ENCODE data around the gene CLDN20. TPM values are rescaled to one million over a fixed set of nuclear protein-coding genes. Genes with fewer than 3 reads are reported as not detected.

CLDN20 gene
- total and polyA plus RNA-seq, 2 of the 8 experiments (the other 6 are each of a cell fraction or from before 2014, with no cell fraction given), result not detected

GRCh38 chr6:155215906-155216305 is 47.9 kb upstream of the CLDN20 start:
- no peak overlapping the region for H4K91ac ChIP-seq (replicated peaks; ENCODE audit: insufficient read length, low read length)
- no peaks in the 10 kb centered on the region for H3K79me2 ChIP-seq (ENCODE audit: control insufficient read depth in 1 of 2, insufficient read depth in 2 of 2, low read length in 2 of 2)
- H4K5ac ChIP-seq (ENCODE audit: insufficient read length, low read depth, low read length), result no peak overlapping the region
- H3K9ac ChIP-seq (replicated peaks in 1 of 4; ENCODE audit: extremely low read depth in 1 of 4, low read depth in 3 of 4, low read length in 3 of 4), result no peak overlapping the region
- no peak overlapping the region for H3K4me3 ChIP-seq (ENCODE audit: extremely low read depth in 1 of 4, insufficient read depth in 2 of 4, low read depth in 3 of 4, low read length in 4 of 4)
- no peak overlapping the region for H4K8ac ChIP-seq (ENCODE audit: extremely low read depth, insufficient read depth, low read length)
- DNase-seq (ENCODE audit: low read depth in 1 of 2, low spot score in 2 of 2) (no peak), FAIRE-seq (no peak)
- no peaks in the 10 kb centered on the region; the same call in 1 of the 2 replicates for H3K79me1 ChIP-seq (ENCODE audit: low read depth, low read length)
- H2BK12ac ChIP-seq (ENCODE audit: low read depth, low read length), result no peak overlapping the region
- peaks cover 0 to 5% (median 3%) of the 10 kb centered on the region in 4 experiments; a peak in 3 of 7 replicates for H3K4me1 ChIP-seq (replicated peaks in 1 of 4; ENCODE audit: control insufficient read depth in 3 of 4, insufficient read depth in 4 of 4, low read length in 3 of 4)
- ChIA-PET POLR2A (ENCODE audit: partially characterized antibody) (no interaction called here), CTCF (ENCODE audit: partially characterized antibody) (interaction anchor here (0.9 to 1.5 kb wide), 4 partner anchors 32 to 540 kb away, joined by 4 read pairs; no protein-coding TSS in a partner anchor)
- H4K20me1 ChIP-seq (replicated peaks in 1 of 2; ENCODE audit: control insufficient read depth in 1 of 2, insufficient read depth in 2 of 2, low read length in 2 of 2), result no peaks in the 10 kb centered on the region
- H3K4me2 ChIP-seq (ENCODE audit: insufficient read depth in 1 of 2, low read depth in 2 of 2, low read length in 2 of 2), result no peak overlapping the region
- WGBS, 2 experiments (ENCODE audit: extremely low coverage in 1 of 2, insufficient coverage in 1 of 2, insufficient read length in 1 of 2, insufficient replicate concordance in 2 of 2, low coverage in 1 of 2, low lambda C conversion rate in 2 of 2, missing lambda C conversion rate in 1 of 2), result 80% methylated on average over 4 of the region's 4 CpGs; no CpG with 5 or more reads in 1 of the 2 experiments
- no peak overlapping the region for H3K14ac ChIP-seq (ENCODE audit: insufficient read length)
- H2BK20ac ChIP-seq (ENCODE audit: low read length), result no peak overlapping the region
- no peak overlapping the region for H2BK15ac ChIP-seq (ENCODE audit: low read length)
- H3K36me3 ChIP-seq (ENCODE audit: control insufficient read depth in 2 of 4, insufficient read depth in 4 of 4, low read length in 3 of 4), result peaks cover 0 to 9% (median 5%) of the 10 kb centered on the region in 4 experiments; a peak in 3 of 8 replicates
- H3K27me3 ChIP-seq (replicated peaks in 1 of 4; ENCODE audit: control insufficient read depth in 3 of 4, extremely low read depth in 1 of 4, insufficient read depth in 3 of 4, low read length in 3 of 4), result no peaks in the 10 kb centered on the region
- H2BK5ac ChIP-seq (ENCODE audit: low read depth, low read length), result no peak overlapping the region
- H3K23ac ChIP-seq (ENCODE audit: insufficient read length), result no peak overlapping the region
- no peak overlapping the region for H3K27ac ChIP-seq (ENCODE audit: low read depth, low read length)
- no peak overlapping the region for H3K56ac ChIP-seq (replicated peaks; ENCODE audit: insufficient read length, low read depth, low read length)
- no peak overlapping the region for H3K18ac ChIP-seq (ENCODE audit: extremely low read depth, low read length)
- H3K9me3 ChIP-seq (ENCODE audit: insufficient read depth in 2 of 2, low read depth in 1 of 2, low read length in 1 of 2), result no peaks in the 10 kb centered on the region; a peak in 1 of 4 replicates
- no peak overlapping the region for H2AFZ ChIP-seq (ENCODE audit: low read length)
- no peak overlapping the region for H3K4ac ChIP-seq (replicated peaks; ENCODE audit: insufficient read length, low read depth, low read length)
- no peaks in the 10 kb centered on the region; the same call in 1 of the 2 replicates for H3K23me2 ChIP-seq (ENCODE audit: low read depth, low read length)
- no peak overlapping the region for H2AK5ac ChIP-seq (ENCODE audit: low read depth, low read length)
- TF ChIP-seq SUZ12 (IDR thresholded peaks at IDR 0.05; ENCODE audit: low read length) (no peak), PHF8 (conservative IDR thresholded peaks at IDR 0.05; ENCODE audit: low read depth, low read length) (no peak), TCF12 (IDR thresholded peaks at IDR 0.05; ENCODE audit: low read depth, low read length) (no peak), ATF2 (IDR thresholded peaks at IDR 0.05; ENCODE audit: low read length) (no peak)
- no peak overlapping the region for H2BK120ac ChIP-seq (replicated peaks; ENCODE audit: low read depth, low read length)

Data from H1 (cell line).